ENCODE measurements around the gene FTSJ3.

- TF ChIP-seq CTCF (IDR thresholded peaks at IDR 0.05) (no peak), POLR2AphosphoS5 (IDR thresholded peaks at IDR 0.05) (no peak), EP300 (IDR thresholded peaks at IDR 0.05) (no peak), POLR2A (IDR thresholded peaks at IDR 0.05) (no peak)
Observed at GRCh38 chr17:63853260-63853659, 25.8 kb upstream of the FTSJ3 start.

Data from gastroesophageal sphincter (tissue), 3 donors.